NCI-H2029 (cell line): Measurements from ENCODE around the gene PSMB11.

Experiments
- DNase-seq: peaks from one replicate; lab custom pipeline; 2025; lab: John Stamatoyannopoulos, UW

Gene PSMB11

GRCh38 chr14:23060536-23061260, 18.7 kb downstream of the PSMB11 start:
- DNase-seq, result no peak

GRCh38 chr14:23062002-23062401, 20.0 kb downstream of the PSMB11 start:
- no peak for DNase-seq

- DNase-seq, result no peak
Measured at GRCh38 chr14:23063601-23064000, 21.6 kb downstream of the PSMB11 start.

DNA sequence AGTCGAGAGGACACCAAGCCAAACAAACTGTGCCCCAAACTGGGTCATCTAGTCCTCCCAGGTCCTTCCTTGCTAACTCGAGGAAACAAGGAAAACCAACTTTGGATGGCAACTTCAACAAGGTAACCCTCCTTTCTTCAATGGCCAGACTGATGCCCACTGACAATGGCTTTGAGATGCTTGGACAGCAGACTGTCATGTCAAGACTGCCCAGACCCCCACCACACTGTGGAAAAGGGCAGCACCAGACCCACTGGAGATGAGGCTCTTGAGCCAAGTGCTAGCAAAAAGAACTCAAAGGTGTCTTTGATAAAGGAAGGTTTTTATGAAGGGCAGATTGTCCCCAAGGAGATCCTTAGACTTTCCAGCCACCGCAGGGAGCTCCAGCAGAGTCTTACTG, 24.4 kb downstream of the PSMB11 start:
- no peak for DNase-seq

- no peak for DNase-seq
Measured at GRCh38 chr14:23066855-23067744, 25.1 kb downstream of the PSMB11 start.

DNA sequence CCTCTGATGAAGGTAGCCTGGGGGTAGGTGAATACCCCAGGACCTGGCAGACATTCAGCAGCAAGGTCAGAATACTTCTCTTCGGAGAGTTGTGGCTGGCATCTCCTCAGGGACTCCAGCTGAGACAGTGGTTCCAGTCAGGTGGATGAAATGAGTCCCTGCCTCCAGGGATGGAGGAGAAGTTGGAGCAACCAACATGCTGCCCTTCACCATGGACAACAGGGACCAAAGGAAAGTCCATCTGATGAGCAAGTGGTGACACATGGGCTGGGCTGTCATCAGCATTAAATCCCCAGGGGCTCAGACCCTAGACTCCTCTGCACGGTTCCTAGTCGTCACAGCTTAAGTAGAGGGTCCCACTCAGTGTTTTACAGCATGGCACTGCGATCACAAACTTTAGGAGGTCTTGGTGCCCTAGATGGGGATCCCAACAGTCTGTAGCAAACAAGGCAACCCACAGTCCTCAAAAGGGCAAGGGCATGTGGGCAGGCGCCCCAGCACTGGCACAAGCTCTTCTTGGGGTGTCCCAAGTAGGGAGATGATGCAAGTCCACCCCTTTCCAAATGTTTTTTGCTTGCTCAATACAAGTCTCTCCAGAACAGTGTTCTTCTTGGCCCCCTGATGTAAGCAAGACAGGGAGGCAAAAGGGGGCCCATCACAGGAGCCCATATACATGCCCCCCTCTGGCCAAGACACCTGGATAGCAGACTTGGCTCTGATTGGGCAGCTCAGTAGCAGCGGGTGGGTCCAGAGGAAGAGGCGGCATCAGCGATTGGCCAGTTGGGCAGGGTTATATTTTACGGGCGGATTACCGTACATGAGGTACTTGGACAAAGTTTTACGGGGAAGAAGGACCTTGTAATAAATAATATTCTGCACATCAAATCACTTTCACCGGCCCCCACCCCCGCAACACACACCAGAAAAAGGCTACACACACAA, 26.1 kb downstream of the PSMB11 start:
- no peak for DNase-seq

DNA sequence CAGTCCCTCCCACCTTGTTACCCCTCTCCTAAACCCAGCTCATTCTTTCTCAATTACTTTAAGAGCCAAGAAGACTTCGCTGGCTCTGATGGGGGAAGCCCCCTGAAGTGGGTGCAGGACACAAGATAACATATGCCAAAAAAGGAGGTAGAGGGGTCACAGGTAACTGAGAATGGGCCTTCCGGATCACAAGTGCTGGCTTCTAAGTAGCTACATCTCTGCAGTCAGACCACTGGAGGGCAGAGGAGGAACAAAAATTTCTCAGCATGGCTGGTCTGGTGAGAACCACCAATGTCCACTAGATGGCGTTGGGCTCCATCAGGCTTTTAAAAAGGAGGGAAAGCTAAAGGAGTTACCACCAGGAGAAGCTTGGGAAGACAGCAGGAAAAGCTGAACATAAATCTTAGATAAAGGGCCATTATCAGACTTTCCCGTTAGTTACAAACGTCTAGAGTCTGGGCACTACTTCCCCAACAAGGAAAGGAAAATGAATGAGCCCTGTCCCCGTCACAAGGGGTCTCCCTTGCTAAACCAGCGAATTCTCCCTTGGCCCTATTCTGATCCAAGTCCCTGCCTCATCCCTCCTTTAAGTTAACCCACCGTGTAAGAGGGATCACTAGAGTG, 26.9 kb downstream of the PSMB11 start:
- DNase-seq, result no peak

- no peak for DNase-seq
Measured at GRCh38 chr14:23069413-23069806, 27.4 kb downstream of the PSMB11 start.

GRCh38 chr14:23070262-23071129, 28.5 kb downstream of the PSMB11 start:
- no peak for DNase-seq

DNA sequence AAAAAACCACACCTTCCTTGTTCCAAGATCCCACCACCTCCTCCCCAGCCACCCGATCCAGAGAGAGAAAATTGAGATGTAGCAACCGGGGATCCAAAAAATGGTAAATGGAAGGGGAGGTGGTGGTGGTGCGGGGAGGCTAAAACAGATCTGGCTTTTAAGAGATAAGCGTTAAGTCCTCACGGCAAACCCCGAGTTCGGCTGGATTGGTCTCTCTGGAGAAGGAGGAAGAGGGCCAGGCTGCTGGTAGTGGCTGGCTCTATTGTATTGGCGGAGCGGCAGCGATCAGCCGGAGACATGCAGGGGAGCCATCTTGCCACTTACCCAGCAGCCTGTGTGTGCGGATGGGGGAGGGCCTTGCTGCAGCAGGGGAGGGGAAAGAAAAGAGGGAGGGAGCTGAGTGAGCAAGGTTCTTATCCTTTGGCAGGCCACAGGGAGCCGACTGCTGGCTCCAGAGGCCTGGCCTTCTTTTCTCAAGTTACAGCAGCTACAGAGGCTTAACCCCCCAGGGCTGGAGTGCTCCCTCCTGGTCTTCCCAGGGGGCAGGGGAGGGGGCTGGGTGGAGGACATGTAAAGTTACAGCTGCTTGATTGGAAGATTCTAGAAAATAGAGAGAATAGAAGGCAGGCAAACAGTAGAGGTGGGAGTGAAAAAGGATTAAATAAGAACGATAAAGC, 29.4 kb downstream of the PSMB11 start:
- no peak for DNase-seq

DNA sequence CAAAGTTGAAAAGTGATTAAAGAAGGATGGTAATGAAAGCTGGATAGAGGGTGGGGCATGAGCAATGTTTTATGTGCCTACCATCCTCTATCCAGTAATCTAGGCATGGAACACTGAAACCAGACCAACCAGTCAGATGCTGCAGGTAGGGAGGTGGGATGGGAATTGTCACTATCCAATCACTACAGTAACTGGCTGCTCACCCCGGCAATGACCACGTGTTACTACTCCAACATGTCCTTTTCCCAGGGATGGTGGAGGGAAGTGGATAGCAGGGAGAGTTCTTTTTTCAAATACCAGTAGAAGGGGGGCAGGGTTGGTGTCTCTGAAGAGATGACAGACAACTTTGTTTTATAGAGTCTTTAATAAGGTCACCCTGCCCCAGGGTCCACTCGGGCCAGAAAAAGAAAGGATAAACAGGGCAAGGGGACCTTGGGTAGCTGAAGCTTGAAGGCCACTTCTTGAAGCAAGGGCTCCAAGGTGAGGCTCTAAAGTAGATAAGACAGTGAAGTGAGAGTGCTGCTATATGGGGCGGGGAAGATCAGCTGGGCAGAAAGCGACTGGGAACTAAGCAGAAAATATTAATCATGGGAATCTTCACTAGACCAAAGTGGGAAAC, 30.0 kb downstream of the PSMB11 start:
- no peak for DNase-seq

DNA sequence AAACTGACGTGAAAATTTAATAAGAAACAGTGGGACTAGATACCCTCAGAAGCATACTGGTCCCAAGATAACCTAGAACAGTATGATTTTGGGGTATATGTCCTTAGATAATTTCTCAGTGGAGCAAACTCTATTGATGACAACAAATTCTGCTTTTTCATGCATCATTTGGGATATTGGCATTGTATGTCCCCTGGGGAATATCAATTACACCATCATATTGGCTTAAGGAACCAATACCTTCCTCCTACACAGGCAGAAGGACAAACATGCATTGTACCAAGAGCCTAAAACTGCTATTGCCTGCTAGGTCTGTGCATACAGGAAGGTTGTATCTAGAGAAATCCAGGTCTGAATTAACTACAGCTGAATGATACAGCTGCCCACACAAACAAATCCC, 32.9 kb downstream of the PSMB11 start:
- no peak for DNase-seq

DNA sequence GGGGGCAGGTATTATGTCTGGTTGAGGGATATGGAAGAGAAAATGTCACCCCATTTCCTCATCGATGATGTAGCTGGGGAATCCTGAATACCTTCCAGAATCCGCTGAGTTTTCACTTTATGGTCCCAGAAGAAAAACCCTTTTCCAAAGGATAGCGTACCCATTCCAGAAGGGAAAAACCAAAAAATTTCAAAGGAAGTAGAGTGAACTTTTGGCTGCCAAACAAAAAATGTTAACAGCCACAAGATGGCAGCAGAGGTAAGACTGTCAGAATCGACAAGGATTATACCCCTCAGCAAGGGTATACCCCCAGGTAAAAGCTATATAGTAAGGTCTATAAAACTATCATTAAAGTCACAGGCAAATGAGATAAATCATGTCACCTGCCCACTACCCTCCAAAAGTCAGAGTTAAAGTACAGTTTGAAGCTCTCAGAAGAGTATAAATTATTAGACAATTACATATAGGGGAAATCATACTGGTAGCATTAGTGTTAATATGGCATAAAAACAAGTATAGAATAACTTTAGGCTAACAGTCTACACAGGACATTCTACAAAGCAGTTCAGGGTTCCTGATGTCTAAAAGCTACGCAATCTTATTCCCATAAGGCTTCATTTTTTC, 34.9 kb downstream of the PSMB11 start:
- no peak for DNase-seq

GRCh38 chr14:23077962-23078361, 36.0 kb downstream of the PSMB11 start:
- no peak for DNase-seq

DNA sequence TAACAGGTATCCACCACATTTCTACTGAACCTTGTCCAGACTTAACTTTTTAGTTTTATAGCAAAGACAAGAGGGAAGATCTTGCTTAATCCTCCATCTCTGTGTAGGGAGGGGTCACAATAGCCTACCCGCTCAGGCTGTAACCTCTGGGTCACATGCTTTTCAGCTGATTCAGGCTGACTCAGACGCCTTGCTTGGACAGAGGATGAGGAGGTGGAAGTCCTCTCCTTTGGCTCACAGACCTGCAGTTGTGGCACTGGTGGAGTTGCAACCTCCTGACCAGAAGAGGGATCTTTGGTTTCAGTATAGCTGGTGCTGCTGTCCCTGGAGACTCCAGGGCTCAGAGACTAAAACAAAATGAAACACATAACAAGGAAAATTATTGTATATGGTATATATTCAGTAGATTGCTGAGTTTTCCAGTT, 36.7 kb downstream of the PSMB11 start:
- DNase-seq, result no peak

DNA sequence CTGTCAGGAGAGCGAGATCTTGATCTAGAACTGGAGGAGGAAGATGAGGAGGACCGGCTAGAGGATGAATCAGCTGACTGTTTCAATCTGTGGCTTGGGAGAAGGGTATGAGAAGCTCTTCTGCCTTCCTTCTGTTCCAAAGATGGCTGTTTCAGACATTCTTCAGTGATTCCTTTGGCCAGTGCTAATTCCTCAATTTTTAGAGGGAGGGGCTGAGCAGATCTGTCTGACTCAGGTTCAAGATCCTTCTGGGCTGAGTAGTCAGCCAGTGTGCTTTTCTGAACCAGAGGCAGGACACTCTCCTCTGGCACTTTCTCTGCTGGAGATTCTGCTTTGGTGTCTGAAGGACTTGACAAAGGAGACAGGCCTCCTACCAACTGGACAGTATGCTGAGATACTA, 37.7 kb downstream of the PSMB11 start:
- no peak for DNase-seq

DNA sequence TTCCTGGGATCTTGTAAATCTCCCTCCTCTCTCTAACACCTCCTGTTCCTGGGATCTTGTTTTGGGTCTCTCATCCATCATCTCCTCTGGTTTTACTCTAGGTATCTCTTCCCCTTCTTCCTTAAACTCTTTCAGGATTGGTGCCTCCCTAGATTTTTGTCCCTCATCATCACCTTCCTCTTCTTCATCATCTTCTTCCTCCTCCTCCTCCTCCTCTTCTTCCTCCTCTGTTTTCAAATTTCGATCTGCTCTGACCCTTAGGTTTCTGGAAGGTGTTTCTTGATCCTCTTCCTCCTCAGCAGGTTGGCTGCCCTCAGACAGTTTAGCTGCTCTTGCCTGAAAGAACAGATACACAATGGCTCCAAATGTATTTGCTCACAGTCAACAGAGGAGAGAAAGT, 38.5 kb downstream of the PSMB11 start:
- DNase-seq, result no peak

- no peak for DNase-seq
Measured at GRCh38 chr14:23085458-23085857, 43.4 kb downstream of the PSMB11 start.

DNA sequence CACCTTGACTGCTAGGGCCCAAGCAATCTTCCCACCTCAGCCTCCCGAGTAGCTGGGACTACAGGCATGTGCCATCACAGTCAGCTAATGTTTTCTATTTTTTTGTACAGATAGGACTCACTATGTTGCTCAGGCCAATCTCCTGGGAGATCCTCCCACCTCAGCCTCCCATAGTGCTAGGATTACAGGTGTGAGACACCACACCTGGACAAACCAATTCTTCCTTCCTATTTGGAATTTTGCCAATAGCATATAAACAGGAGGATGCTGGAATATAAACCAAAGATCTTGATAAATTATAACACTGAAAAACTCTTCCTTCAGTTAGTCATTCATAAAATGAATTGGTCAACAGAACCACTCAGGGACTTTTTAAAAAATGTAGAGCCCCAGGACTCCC, 44.6 kb downstream of the PSMB11 start:
- DNase-seq, result no peak
